Neural progenitor cell (in vitro differentiated cells): ENCODE results near the gene EVC. TPM values are rescaled to one million over a fixed set of nuclear protein-coding genes. Genes with fewer than 3 reads are reported as not detected.
A peak's percentile ranks its signal among the peaks of the same experiment; 100 is the strongest.

Source experiments
- DNase-seq: peaks from one replicate; pipeline ENCODE4 v3.0.0-alpha.2; 2016; ENCODE audit warnings: low spot score
- H2AFZ ChIP-seq: fragments of 200-600 bp; sonication (generic); replicated peaks from 2 replicates; pipeline ENCODE4 v1.6.1; 2016; ENCODE audit warnings: antibody characterized with exemption
- H3F3A ChIP-seq: fragments of 200-600 bp; sonication (generic); 2 replicates; pipeline ENCODE4 v1.6.1; 2016; ENCODE audit warnings: antibody characterized with exemption, low read depth
- H3K27ac ChIP-seq: fragments of 200-600 bp; sonication (generic); 2 replicates; pipeline ENCODE4 v1.5.1; 2016; ENCODE audit warnings: mild to moderate bottlenecking
- H3K27me3 ChIP-seq: fragments of 200-600 bp; sonication (generic); 2 replicates; pipeline ENCODE4 v1.6.1; 2016; ENCODE audit warnings: mild to moderate bottlenecking, moderate library complexity
- H3K36me3 ChIP-seq: fragments of 200-600 bp; sonication (generic); 2 replicates; pipeline ENCODE4 v1.5.1; 2016
- H3K4me1 ChIP-seq: fragments of 200-600 bp; sonication (generic); 2 replicates; pipeline ENCODE4 v1.6.1; 2016; ENCODE audit warnings: mixed run types
- H3K4me2 ChIP-seq: fragments of 200-600 bp; sonication (generic); 2 replicates; pipeline ENCODE4 v1.6.1; 2016
- H3K4me3 ChIP-seq: fragments of 200-600 bp; sonication (generic); 2 replicates; pipeline ENCODE4 v1.5.1; 2016
- H3K79me2 ChIP-seq: fragments of 200-600 bp; sonication (generic); 2 replicates; pipeline ENCODE4 v1.6.1; 2016; ENCODE audit warnings: low read depth
- H3K9ac ChIP-seq: fragments of 200-600 bp; sonication (generic); 2 replicates; pipeline ENCODE4 v1.6.1; 2016
- H3K9me3 ChIP-seq: fragments of 200-600 bp; sonication (generic); 2 replicates; pipeline ENCODE4 v1.5.1; 2016; ENCODE audit warnings: low read depth
- H4K20me1 ChIP-seq: fragments of 200-600 bp; sonication (generic); 2 replicates; pipeline ENCODE4 v1.6.1; 2016; ENCODE audit warnings: low read depth
- H3K27ac Mint-ChIP-seq: 3 replicates; pipeline ENCODE4 v1.8.0; 2021; ENCODE audit warnings: mixed read lengths
- H3K27me3 Mint-ChIP-seq: 2 replicates; pipeline ENCODE4 v1.8.0; 2022; ENCODE audit warnings: low read depth, mild to moderate bottlenecking, inconsistent platforms, moderate library complexity, mixed read lengths; ENCODE audit not compliant: insufficient read depth
- H3K36me3 Mint-ChIP-seq: 3 replicates; pipeline ENCODE4 v1.8.0; 2021; ENCODE audit warnings: mixed read lengths
- H3K4me1 Mint-ChIP-seq: 3 replicates; pipeline ENCODE4 v1.8.0; 2021; ENCODE audit warnings: mixed read lengths
- H3K4me3 Mint-ChIP-seq: 3 replicates; pipeline ENCODE4 v1.8.0; 2021; ENCODE audit warnings: mild to moderate bottlenecking, moderate library complexity, mixed read lengths
- H3K9me3 Mint-ChIP-seq: 3 replicates; pipeline ENCODE4 v1.8.0; 2020; ENCODE audit warnings: mixed read lengths
- EZH2 ChIP-seq: fragments of 200-600 bp; sonication (generic); IDR thresholded peaks from 2 replicates; pipeline ENCODE4 v1.6.1; 2017; ENCODE audit warnings: antibody characterized with exemption, mild to moderate bottlenecking, moderate library complexity
- EZH2phosphoT487 ChIP-seq: fragments of 200-600 bp; sonication (generic); IDR thresholded peaks from 2 replicates; pipeline ENCODE4 v1.6.1; 2017; ENCODE audit warnings: antibody characterized with exemption
- total RNA-seq: library from RNA; depleted of rRNA; stranded (reverse); fragments of >200 nt; gene quantifications from 2 replicates; pipeline ENCODE4 v1.2.3, GENCODE V29; 2015; ENCODE audit warnings: low replicate concordance
- TF ChIP-seq, protein P1 (sequence below): fragments of 200-600 bp; sonication (generic); IDR thresholded peaks from 2 replicates; pipeline ENCODE4 v1.5.1; 2017; ENCODE audit warnings: antibody characterized with exemption, mild to moderate bottlenecking

EVC gene
- total RNA-seq, 1 donor from 2014 or later, result 3.6 TPM

DNA sequence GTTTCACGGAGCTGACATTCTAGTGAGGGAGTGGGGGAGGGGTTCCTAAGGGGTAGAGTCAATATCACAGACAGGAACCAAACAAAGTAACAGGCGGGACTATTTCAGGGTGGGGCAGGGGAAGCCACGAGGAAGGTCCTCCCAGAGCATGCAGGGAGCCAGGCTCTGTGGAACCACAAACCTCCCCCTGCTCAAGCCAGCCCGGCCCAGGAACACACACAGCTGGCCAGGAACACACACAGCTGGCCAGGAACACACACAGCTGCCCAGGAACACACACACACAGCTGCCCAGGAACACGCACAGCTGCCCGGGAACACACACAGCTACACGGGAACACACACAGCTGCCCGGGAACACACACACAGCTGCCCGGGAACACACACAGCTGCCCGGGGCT is 27.4 kb upstream of the EVC start:
- DNase-seq, result no peak

DNA sequence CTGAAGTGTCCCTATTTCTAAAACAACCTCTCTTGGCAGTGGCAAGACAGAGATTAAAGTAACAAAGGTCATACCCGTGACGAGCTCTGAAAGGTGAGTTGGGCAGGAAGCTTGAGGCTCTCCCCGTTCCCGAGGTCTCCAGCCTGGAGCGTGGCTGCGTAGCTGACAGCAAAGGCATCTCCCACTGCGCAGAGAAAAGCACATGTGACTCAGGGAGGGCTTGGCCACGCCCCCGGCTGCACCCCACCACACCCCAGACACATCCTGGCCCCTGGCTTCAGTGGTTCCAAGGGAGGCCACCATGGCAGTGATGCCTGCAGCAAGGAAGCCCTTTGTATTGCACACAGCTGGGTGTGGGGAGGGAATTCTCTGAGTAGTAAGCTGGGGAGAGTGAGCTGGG is 25.7 kb upstream of the EVC start:
- Mint-ChIP-seq H3K4me1 (peaks cover 21% of the 10 kb centered on the region), H3K4me3 (no peak overlapping the region), H3K9me3 (peaks cover 5% of the 10 kb centered on the region), H3K36me3 (peaks cover 2% of the 10 kb centered on the region), H3K27me3 (peaks cover 2% of the 10 kb centered on the region), H3K27ac (no peak overlapping the region)
- H3K36me3 ChIP-seq, result no peaks in the 10 kb centered on the region
- no peak overlapping the region for H2AFZ ChIP-seq
- TF ChIP-seq EZH2 (no peak), EZH2phosphoT487 (no peak)
- TF ChIP-seq, protein P1, sequence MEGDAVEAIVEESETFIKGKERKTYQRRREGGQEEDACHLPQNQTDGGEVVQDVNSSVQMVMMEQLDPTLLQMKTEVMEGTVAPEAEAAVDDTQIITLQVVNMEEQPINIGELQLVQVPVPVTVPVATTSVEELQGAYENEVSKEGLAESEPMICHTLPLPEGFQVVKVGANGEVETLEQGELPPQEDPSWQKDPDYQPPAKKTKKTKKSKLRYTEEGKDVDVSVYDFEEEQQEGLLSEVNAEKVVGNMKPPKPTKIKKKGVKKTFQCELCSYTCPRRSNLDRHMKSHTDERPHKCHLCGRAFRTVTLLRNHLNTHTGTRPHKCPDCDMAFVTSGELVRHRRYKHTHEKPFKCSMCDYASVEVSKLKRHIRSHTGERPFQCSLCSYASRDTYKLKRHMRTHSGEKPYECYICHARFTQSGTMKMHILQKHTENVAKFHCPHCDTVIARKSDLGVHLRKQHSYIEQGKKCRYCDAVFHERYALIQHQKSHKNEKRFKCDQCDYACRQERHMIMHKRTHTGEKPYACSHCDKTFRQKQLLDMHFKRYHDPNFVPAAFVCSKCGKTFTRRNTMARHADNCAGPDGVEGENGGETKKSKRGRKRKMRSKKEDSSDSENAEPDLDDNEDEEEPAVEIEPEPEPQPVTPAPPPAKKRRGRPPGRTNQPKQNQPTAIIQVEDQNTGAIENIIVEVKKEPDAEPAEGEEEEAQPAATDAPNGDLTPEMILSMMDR, result no peak
- no peaks in the 10 kb centered on the region for H3K9me3 ChIP-seq
- H3K27me3 ChIP-seq, result no peaks in the 10 kb centered on the region
- H3K4me1 ChIP-seq, result no peaks in the 10 kb centered on the region
- no peak for DNase-seq
- H3K9ac ChIP-seq, result no peak overlapping the region
- H3K4me2 ChIP-seq, result no peak overlapping the region
- no peaks in the 10 kb centered on the region for H3K79me2 ChIP-seq
- H3K4me3 ChIP-seq, result no peak overlapping the region
- no peak overlapping the region for H3K27ac ChIP-seq
- H3F3A ChIP-seq, result no peaks in the 10 kb centered on the region
- H4K20me1 ChIP-seq, result no peaks in the 10 kb centered on the region

More for the DNA sequence above, 27.4 kb upstream of the EVC start:
- Histone ChIP-seq H3K79me2 (no peaks in the 10 kb centered on the region), H3K27ac (no peak overlapping the region), H3K27me3 (no peaks in the 10 kb centered on the region), H2AFZ (no peak overlapping the region), H3K4me3 (no peak overlapping the region), H3K4me1 (no peaks in the 10 kb centered on the region), H3F3A (no peaks in the 10 kb centered on the region), H3K4me2 (no peak overlapping the region), H3K9me3 (no peaks in the 10 kb centered on the region), H3K36me3 (no peaks in the 10 kb centered on the region), H3K9ac (no peak overlapping the region), H4K20me1 (no peaks in the 10 kb centered on the region)
- Mint-ChIP-seq H3K4me1 (peaks cover 7% of the 10 kb centered on the region), H3K36me3 (peaks cover 2% of the 10 kb centered on the region), H3K9me3 (peaks cover 5% of the 10 kb centered on the region), H3K27me3 (peaks cover 2% of the 10 kb centered on the region), H3K4me3 (no peak overlapping the region), H3K27ac (peak overlapping the region; percentile 72)
- TF ChIP-seq, protein P1, result no peak
- TF ChIP-seq EZH2phosphoT487 (no peak), EZH2 (no peak)

DNA sequence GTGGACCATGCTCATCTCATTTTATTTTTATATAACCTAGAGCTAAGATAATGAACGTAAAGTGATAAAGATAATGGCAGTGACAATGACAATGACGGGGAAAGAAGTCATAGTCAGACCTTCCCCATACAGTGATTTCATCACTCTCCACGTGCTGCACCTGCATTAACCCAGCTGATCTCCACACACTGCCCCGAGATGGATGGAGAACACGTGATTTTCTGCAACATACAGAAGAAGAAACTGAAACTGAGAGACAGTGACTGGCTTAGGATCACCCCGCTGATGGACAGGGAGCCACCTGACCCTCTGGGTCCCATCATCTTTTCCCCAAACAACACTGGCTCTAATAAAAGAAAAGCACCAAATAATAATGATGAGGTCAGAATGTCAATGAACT is 24.7 kb upstream of the EVC start:
- no peak overlapping the region for H3K27ac Mint-ChIP-seq
- peaks cover 21% of the 10 kb centered on the region for H3K4me1 Mint-ChIP-seq
- no peak for DNase-seq
- Histone ChIP-seq H3K9ac (no peak overlapping the region), H3K4me2 (no peak overlapping the region), H3K27me3 (no peaks in the 10 kb centered on the region), H3K27ac (no peak overlapping the region), H2AFZ (no peak overlapping the region), H3K36me3 (no peaks in the 10 kb centered on the region), H3K79me2 (no peaks in the 10 kb centered on the region), H4K20me1 (no peaks in the 10 kb centered on the region), H3K9me3 (no peaks in the 10 kb centered on the region), H3K4me1 (no peaks in the 10 kb centered on the region), H3F3A (no peaks in the 10 kb centered on the region), H3K4me3 (no peak overlapping the region)
- H3K4me3 Mint-ChIP-seq, result no peak overlapping the region
- peaks cover 3% of the 10 kb centered on the region for H3K36me3 Mint-ChIP-seq
- TF ChIP-seq, protein P1, result no peak
- no peak for TF ChIP-seq EZH2
- no peak for TF ChIP-seq EZH2phosphoT487
- peaks cover 5% of the 10 kb centered on the region for H3K9me3 Mint-ChIP-seq
- H3K27me3 Mint-ChIP-seq, result peaks cover 2% of the 10 kb centered on the region

DNA sequence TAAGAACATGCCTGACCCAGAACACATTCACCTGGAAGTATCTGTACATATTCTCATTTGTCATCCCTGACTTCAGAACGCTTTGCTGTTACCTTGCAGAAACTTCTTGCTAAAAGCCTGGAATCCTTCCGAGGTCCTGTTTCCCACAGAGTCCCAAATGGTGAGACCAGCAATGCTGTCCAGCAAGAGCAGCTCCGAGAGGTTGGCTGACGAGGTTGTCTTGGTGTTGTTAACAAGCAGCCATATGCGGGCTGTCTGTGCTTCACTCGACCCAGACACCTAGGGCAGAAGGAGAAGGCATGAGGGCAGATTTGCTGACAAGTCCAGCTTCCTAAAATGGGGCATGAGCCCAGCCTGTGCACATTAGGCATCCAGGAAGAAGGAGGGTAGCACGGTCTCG is 21.9 kb upstream of the EVC start:
- TF ChIP-seq EZH2phosphoT487 (no peak), EZH2 (no peak)
- TF ChIP-seq, protein P1, result no peak
- Histone ChIP-seq H3K27ac (no peak overlapping the region), H3K9me3 (no peaks in the 10 kb centered on the region), H3K4me1 (no peaks in the 10 kb centered on the region), H3K36me3 (no peaks in the 10 kb centered on the region), H3K79me2 (no peaks in the 10 kb centered on the region), H3K4me2 (no peak overlapping the region), H3K9ac (no peak overlapping the region), H2AFZ (no peak overlapping the region), H3K4me3 (no peak overlapping the region), H3F3A (no peaks in the 10 kb centered on the region), H3K27me3 (no peaks in the 10 kb centered on the region), H4K20me1 (no peaks in the 10 kb centered on the region)
- Mint-ChIP-seq H3K4me3 (no peak overlapping the region), H3K27me3 (peaks cover 2% of the 10 kb centered on the region), H3K36me3 (peaks cover 4% of the 10 kb centered on the region), H3K27ac (no peak overlapping the region), H3K4me1 (peaks cover 14% of the 10 kb centered on the region), H3K9me3 (peaks cover 5% of the 10 kb centered on the region)
- no peak for DNase-seq
